IMR-90 (cell line): Measurements from ENCODE around the gene SDS.

Experiments used
- BHLHE40 ChIP-seq: fragments of 150-350 bp; IDR thresholded peaks from 2 replicates; pipeline ENCODE4 v1.6.1; 2016; ENCODE audit warnings: mild to moderate bottlenecking, low read depth, low read length
- CEBPB ChIP-seq: IDR thresholded peaks from 2 replicates; pipeline ENCODE4 v1.6.1; 2012; ENCODE audit warnings: low read depth, low read length, improper control_type of control experiment
- CHD1 ChIP-seq: IDR thresholded peaks from 2 replicates; pipeline ENCODE4 v1.6.1; 2012; ENCODE audit warnings: low read depth, low read length, improper control_type of control experiment
- FOS ChIP-seq: fragments of 150-350 bp; IDR thresholded peaks from 2 replicates; pipeline ENCODE4 v1.6.1; 2016; ENCODE audit warnings: low read depth, low read length
- MAFK ChIP-seq: IDR thresholded peaks from 2 replicates; pipeline ENCODE4 v1.6.1; 2012; ENCODE audit warnings: low read depth, low read length, improper control_type of control experiment
- MXI1 ChIP-seq: IDR thresholded peaks from 2 replicates; pipeline ENCODE4 v1.6.1; 2012; ENCODE audit warnings: low read depth, mild to moderate bottlenecking, low read length, moderate library complexity, borderline replicate concordance
- POLR2A ChIP-seq: IDR thresholded peaks from 2 replicates; pipeline ENCODE4 v1.6.1; 2012; ENCODE audit warnings: mild to moderate bottlenecking, low read depth, low read length
- RAD21 ChIP-seq: IDR thresholded peaks from 2 replicates; pipeline ENCODE4 v1.6.1; 2012; ENCODE audit warnings: low read length, improper control_type of control experiment
- RFX5 ChIP-seq: IDR thresholded peaks from 2 replicates; pipeline ENCODE4 v1.8.0; 2012; ENCODE audit warnings: low read depth, mild to moderate bottlenecking, low read length, moderate library complexity
- SMC3 ChIP-seq: fragments of 150-350 bp; IDR thresholded peaks from 2 replicates; pipeline ENCODE4 v1.6.1; 2016; ENCODE audit warnings: low read depth, mild to moderate bottlenecking, antibody characterized with exemption, low read length, moderate library complexity
- TF ChIP-seq, protein P1 (sequence below): conservative IDR thresholded peaks from 2 replicates; pipeline ENCODE4 v1.5.1; 2012; ENCODE audit warnings: mild to moderate bottlenecking, low read depth, low read length, improper control_type of control experiment
- TF ChIP-seq, protein P2 (sequence below): fragments of 150-350 bp; IDR thresholded peaks from 2 replicates; pipeline ENCODE4 v1.6.1; 2017; ENCODE audit warnings: mild to moderate bottlenecking, antibody characterized with exemption, low read length, low read depth

DNA sequence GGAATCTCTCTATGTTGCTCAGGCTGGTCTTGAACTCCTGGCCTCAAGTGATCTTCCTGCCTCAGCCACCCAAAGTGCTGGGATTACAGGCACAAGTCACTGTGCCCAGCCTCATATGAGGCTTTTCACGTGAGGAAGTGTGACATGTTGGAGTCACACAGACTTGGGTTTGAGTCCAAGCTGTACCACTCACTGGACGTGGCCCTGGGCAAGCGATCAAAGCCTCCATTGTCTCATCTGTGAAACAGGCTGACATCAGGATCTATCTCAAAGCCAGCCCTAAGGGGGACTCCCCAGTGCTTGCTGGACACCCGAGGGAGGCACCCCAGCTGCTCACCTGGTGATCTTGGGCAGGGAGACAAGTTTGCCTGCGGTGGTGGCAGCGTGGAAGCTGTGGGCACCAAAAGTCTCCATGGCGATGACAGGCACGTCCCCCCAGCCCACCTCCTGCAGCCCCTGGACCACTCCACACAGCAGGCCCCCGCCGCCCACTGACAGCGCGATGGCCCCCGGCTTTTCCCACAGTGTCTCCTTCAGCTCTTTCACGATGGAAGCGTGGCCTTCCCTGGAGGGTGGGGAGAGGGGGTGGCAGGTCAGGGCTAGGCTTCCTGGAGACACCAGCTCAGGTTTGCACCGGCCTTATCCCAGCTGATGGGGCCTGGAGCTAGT lies 6.7 kb downstream of the SDS start:
- TF ChIP-seq CEBPB (no peak), POLR2A (no peak), CHD1 (no peak), MXI1 (no peak), BHLHE40 (no peak), FOS (no peak), SMC3 (no peak), RFX5 (no peak), RAD21 (no peak), MAFK (no peak)
- TF ChIP-seq, protein P1, sequence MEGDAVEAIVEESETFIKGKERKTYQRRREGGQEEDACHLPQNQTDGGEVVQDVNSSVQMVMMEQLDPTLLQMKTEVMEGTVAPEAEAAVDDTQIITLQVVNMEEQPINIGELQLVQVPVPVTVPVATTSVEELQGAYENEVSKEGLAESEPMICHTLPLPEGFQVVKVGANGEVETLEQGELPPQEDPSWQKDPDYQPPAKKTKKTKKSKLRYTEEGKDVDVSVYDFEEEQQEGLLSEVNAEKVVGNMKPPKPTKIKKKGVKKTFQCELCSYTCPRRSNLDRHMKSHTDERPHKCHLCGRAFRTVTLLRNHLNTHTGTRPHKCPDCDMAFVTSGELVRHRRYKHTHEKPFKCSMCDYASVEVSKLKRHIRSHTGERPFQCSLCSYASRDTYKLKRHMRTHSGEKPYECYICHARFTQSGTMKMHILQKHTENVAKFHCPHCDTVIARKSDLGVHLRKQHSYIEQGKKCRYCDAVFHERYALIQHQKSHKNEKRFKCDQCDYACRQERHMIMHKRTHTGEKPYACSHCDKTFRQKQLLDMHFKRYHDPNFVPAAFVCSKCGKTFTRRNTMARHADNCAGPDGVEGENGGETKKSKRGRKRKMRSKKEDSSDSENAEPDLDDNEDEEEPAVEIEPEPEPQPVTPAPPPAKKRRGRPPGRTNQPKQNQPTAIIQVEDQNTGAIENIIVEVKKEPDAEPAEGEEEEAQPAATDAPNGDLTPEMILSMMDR = no peak
- TF ChIP-seq, protein P2, sequence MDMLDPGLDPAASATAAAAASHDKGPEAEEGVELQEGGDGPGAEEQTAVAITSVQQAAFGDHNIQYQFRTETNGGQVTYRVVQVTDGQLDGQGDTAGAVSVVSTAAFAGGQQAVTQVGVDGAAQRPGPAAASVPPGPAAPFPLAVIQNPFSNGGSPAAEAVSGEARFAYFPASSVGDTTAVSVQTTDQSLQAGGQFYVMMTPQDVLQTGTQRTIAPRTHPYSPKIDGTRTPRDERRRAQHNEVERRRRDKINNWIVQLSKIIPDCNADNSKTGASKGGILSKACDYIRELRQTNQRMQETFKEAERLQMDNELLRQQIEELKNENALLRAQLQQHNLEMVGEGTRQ = no peak
